Activated naive CD4-positive, alpha-beta T cell treated with anti-CD3 and anti-CD28 coated beads for 36 hours (primary cell): Measurements from ENCODE around the gene MICU1. TPM values are rescaled to one million over a fixed set of nuclear protein-coding genes. Genes with fewer than 3 reads are reported as not detected.
"Not testable (repeated sequence)": the region's sequence is repeated elsewhere in the genome, so short reads cannot be mapped to it uniquely, and the experiment has no call there.

Experiments used
- CTCF ChIA-PET: fragments of 350-600 bp; sonication (Branson Sonifier 250); formaldehyde crosslinking; loops from one replicate; lab custom pipeline; 2021; ENCODE audit warnings: antibody characterized with exemption; lab: Charles Lee
- DNase-seq: peaks from one replicate; pipeline ENCODE4 v3.0.0-alpha.2; 2020
- H3K27ac Mint-ChIP-seq: one replicate; pipeline ENCODE4 v1.8.0; 2021; ENCODE audit warnings: mild to moderate bottlenecking, mixed read lengths
- H3K27me3 Mint-ChIP-seq: one replicate; pipeline ENCODE4 v1.8.0; 2021; ENCODE audit warnings: low read depth, mixed read lengths
- H3K36me3 Mint-ChIP-seq: one replicate; pipeline ENCODE4 v1.8.0; 2021; ENCODE audit warnings: low read depth, mixed read lengths
- H3K4me1 Mint-ChIP-seq: one replicate; pipeline ENCODE4 v1.8.0; 2021; ENCODE audit warnings: low read depth, mixed read lengths
- H3K4me3 Mint-ChIP-seq: one replicate; pipeline ENCODE4 v1.8.0; 2021; ENCODE audit warnings: mild to moderate bottlenecking, moderate library complexity, mixed read lengths
- H3K9me3 Mint-ChIP-seq: one replicate; pipeline ENCODE4 v1.8.0; 2021; ENCODE audit warnings: mixed read lengths
- intact Hi-C: fragments of 100-400 bp; cut with micrococcal nuclease; formaldehyde crosslinking; loops from one replicate; pipeline ENCODE4 v1.15.1; 2023
- total RNA-seq, 2 experiments: library from RNA; stranded (reverse); gene quantifications; one replicate each; pipeline ENCODE4 v1.2.3, GENCODE V29; 2021

Gene MICU1
- total RNA-seq, 2 experiments from 2014 or later, result 40.0 to 41.9 TPM

- Mint-ChIP-seq H3K36me3 (peaks cover 25% of the 10 kb centered on the region), H3K4me1 (peaks cover 77% of the 10 kb centered on the region)
- H3K9me3 Mint-ChIP-seq, intact Hi-C loops, H3K27ac Mint-ChIP-seq, H3K27me3 Mint-ChIP-seq, H3K4me3 Mint-ChIP-seq, DNase-seq: not testable (repeated sequence)
- CTCF ChIA-PET, result interaction anchor here (0.7 to 14.9 kb wide), 5 partner anchors 19 to 101 kb away, joined by 3 to 195 read pairs (median 8); partner anchors contain the start of gene DDIT4
These were observed 300.4 kb downstream of the MICU1 start for GRCh38 chr10:72325243-72326175.

GRCh38 chr10:72323771-72324191 lies 302.1 kb downstream of the MICU1 start:
- peaks cover 67% of the 10 kb centered on the region for H3K4me1 Mint-ChIP-seq
- peak overlapping the region; percentile 99 for H3K27ac Mint-ChIP-seq
- H3K36me3 Mint-ChIP-seq, result peaks cover 25% of the 10 kb centered on the region
- no peaks in the 10 kb centered on the region for H3K9me3 Mint-ChIP-seq
- CTCF ChIA-PET, result interaction anchor here (2.0 kb wide), 1 partner anchor 8 kb away, joined by 7 read pairs; no protein-coding TSS in a partner anchor
- no peak overlapping the region for H3K4me3 Mint-ChIP-seq
- peaks cover 5% of the 10 kb centered on the region for H3K27me3 Mint-ChIP-seq
- no peak for DNase-seq
- intact Hi-C loops, result no loop called here

- no peak for DNase-seq
- H3K27ac Mint-ChIP-seq, result peak overlapping the region; percentile 99
- CTCF ChIA-PET, result interaction anchor here (2.0 kb wide), 1 partner anchor 9 kb away, joined by 7 read pairs; no protein-coding TSS in a partner anchor
- peaks cover 5% of the 10 kb centered on the region for H3K27me3 Mint-ChIP-seq
- H3K4me3 Mint-ChIP-seq, result peak overlapping the region; percentile 45
- H3K36me3 Mint-ChIP-seq, result peaks cover 22% of the 10 kb centered on the region
- H3K9me3 Mint-ChIP-seq, result no peaks in the 10 kb centered on the region
- peaks cover 68% of the 10 kb centered on the region for H3K4me1 Mint-ChIP-seq
- intact Hi-C loops, result no loop called here
These were observed 302.6 kb downstream of the MICU1 start for GRCh38 chr10:72323108-72323749.

- intact Hi-C loops, result no loop called here
- no peaks in the 10 kb centered on the region for H3K9me3 Mint-ChIP-seq
- peaks cover 67% of the 10 kb centered on the region for H3K4me1 Mint-ChIP-seq
- peak overlapping the region; percentile 86 for H3K4me3 Mint-ChIP-seq
- H3K36me3 Mint-ChIP-seq, result peaks cover 16% of the 10 kb centered on the region
- DNase-seq, result peak; percentile 92
- CTCF ChIA-PET, result interaction anchor here (0.6 to 2.8 kb wide), 8 partner anchors 9 to 29 kb away, joined by 3 to 13 read pairs (median 4); no protein-coding TSS in a partner anchor
- peaks cover 5% of the 10 kb centered on the region for H3K27me3 Mint-ChIP-seq
- peak overlapping the region; percentile 99 for H3K27ac Mint-ChIP-seq
These were observed 303.4 kb downstream of the MICU1 start for GRCh38 chr10:72322280-72323058.

GRCh38 chr10:72322030-72322279 lies 303.9 kb downstream of the MICU1 start:
- Mint-ChIP-seq H3K4me1 (peaks cover 71% of the 10 kb centered on the region), H3K27ac (peak overlapping the region; percentile 99), H3K9me3 (no peaks in the 10 kb centered on the region), H3K36me3 (peaks cover 14% of the 10 kb centered on the region), H3K4me3 (peak overlapping the region; percentile 86), H3K27me3 (peaks cover 4% of the 10 kb centered on the region)
- intact Hi-C loops, result no loop called here
- CTCF ChIA-PET, result interaction anchor here (0.6 to 2.8 kb wide), 10 partner anchors 10 to 68 kb away, joined by 3 to 13 read pairs (median 4); no protein-coding TSS in a partner anchor
- DNase-seq, result no peak

GRCh38 chr10:72321248-72322029 lies 304.4 kb downstream of the MICU1 start:
- DNase-seq, result peak; percentile 48
- Mint-ChIP-seq H3K4me3 (peak overlapping the region; percentile 86), H3K36me3 (peaks cover 8% of the 10 kb centered on the region), H3K4me1 (peaks cover 70% of the 10 kb centered on the region), H3K27me3 (no peaks in the 10 kb centered on the region), H3K27ac (peak overlapping the region; percentile 99), H3K9me3 (no peaks in the 10 kb centered on the region)
- intact Hi-C loops, result loop anchor here (2.0 kb wide), 1 partner anchor 595 kb away; no protein-coding TSS in a partner anchor
- CTCF ChIA-PET, result interaction anchor here (0.6 to 2.8 kb wide), 17 partner anchors 8 to 213 kb away, joined by 3 to 13 read pairs (median 4); no protein-coding TSS in a partner anchor

DNA sequence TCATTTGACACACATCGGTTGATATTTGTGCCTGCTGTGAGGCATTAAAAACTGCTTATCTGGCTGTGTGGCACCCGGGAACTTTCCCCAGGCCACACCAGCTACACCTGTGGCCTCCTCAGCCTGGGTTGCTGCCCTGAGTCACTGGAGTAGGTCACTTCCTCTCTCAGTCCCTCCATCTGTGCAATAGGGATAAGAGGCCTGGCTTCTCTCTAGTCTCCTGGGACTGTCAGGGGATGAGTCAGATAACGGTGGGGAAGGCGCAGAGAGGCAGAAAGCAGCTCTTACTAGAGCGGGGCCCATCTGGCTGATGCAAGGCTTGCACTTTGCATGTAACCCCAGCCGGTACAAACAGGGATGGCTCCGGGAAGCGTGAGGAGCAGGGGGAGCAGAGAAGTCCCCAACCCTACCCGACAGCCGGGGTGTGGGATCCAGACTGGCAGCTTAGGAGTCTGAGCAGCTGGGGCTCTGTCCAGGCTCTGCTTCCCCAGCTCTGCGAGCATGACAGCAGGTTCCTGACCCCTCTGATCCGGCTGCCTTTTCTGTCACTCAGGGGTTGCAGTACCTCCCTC lies 305.1 kb downstream of the MICU1 start:
- no peaks in the 10 kb centered on the region for H3K27me3 Mint-ChIP-seq
- H3K4me1 Mint-ChIP-seq, result peaks cover 73% of the 10 kb centered on the region
- intact Hi-C loops, result loop anchor here (1.0 to 2.0 kb wide), 7 partner anchors 12 to 594 kb away; partner anchors contain the start of gene DDIT4
- no peaks in the 10 kb centered on the region for H3K9me3 Mint-ChIP-seq
- H3K36me3 Mint-ChIP-seq, result peaks cover 10% of the 10 kb centered on the region
- peak overlapping the region; percentile 86 for H3K4me3 Mint-ChIP-seq
- CTCF ChIA-PET, result interaction anchor here (1.0 to 2.8 kb wide), 12 partner anchors 8 to 212 kb away, joined by 3 to 13 read pairs (median 5); no protein-coding TSS in a partner anchor
- peak overlapping the region; percentile 99 for H3K27ac Mint-ChIP-seq
- peak; percentile 96 for DNase-seq

- CTCF ChIA-PET, result interaction anchor here (0.7 to 2.6 kb wide), 10 partner anchors 8 to 59 kb away, joined by 3 to 9 read pairs (median 5); no protein-coding TSS in a partner anchor
- peaks cover 79% of the 10 kb centered on the region for H3K4me1 Mint-ChIP-seq
- intact Hi-C loops, result loop anchor here (1.0 to 2.0 kb wide), 7 partner anchors 13 to 593 kb away; partner anchors contain the start of gene DDIT4
- H3K4me3 Mint-ChIP-seq, result peak overlapping the region; percentile 86
- peaks cover 10% of the 10 kb centered on the region for H3K36me3 Mint-ChIP-seq
- no peaks in the 10 kb centered on the region for H3K27me3 Mint-ChIP-seq
- DNase-seq, result peak; percentile 94
- H3K27ac Mint-ChIP-seq, result peak overlapping the region; percentile 99
- no peaks in the 10 kb centered on the region for H3K9me3 Mint-ChIP-seq
These were observed 306.2 kb downstream of the MICU1 start for GRCh38 chr10:72319416-72320254.

DNA sequence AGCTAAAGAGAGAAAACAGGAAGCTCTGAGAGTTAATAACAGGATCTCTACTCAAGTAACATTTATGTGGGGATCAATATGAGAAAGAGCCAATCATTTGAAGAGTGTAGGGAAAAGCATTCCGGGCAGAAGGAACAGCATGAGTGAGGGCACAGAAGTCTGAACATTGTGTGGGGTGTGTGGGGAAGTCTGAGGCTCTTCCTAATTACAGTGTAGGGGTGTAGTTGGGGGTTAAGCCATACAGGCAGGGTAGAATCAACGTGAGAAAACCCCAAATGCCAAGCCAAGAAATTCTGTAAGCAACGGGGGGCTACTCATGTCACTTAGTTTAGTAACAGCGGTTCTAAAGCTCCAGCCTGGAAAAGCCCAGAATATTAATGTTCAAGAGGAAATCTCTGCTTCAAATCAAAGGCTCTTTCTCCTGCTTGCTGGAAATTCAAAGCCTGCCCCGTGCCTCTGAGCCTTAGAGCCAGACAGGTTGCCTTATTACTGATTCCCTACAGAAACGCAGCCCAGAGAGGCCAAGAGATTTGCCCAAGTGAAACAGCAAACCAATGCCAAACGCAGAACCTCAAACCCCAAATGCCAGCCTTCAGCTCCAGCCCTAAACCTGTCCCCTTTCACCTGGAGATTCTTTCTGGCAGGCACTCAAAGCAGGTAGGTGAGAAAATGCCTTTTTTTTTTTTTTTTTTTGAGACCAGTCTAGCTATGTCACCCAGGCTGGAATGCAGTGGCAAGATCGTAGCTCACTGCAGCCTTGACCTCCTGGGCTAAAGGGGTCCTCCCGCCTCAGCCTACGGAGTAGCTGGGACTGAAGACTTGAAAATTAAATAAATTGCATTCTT lies 307.2 kb downstream of the MICU1 start:
- DNase-seq, result peak; percentile 38
- Mint-ChIP-seq H3K27me3 (no peaks in the 10 kb centered on the region), H3K4me3 (peak overlapping the region; percentile 80), H3K9me3 (no peaks in the 10 kb centered on the region), H3K36me3 (peaks cover 10% of the 10 kb centered on the region), H3K27ac (peak overlapping the region; percentile 99), H3K4me1 (peaks cover 76% of the 10 kb centered on the region)
- CTCF ChIA-PET, result interaction anchor here (0.6 to 2.0 kb wide), 8 partner anchors 9 to 58 kb away, joined by 3 to 8 read pairs (median 4); no protein-coding TSS in a partner anchor
- intact Hi-C loops, result no loop called here
